HG03378 (cell line): ENCODE results near the gene CAMKK1.

Experiments
- ATAC-seq: cut with Tn5 transposase; IDR thresholded peaks from one replicate; pipeline ENCODE4 v1.9.1; 2021; ENCODE audit warnings: mild to moderate bottlenecking, moderate library complexity; ENCODE audit not compliant: unreplicated experiment

The CAMKK1 gene

GRCh38 chr17:3815122-3815521, 77.7 kb downstream of the CAMKK1 start:
- ATAC-seq, result no peak

GRCh38 chr17:3814361-3814760, 78.5 kb downstream of the CAMKK1 start:
- ATAC-seq, result no peak

- ATAC-seq, result no peak
These were observed 79.7 kb downstream of the CAMKK1 start for GRCh38 chr17:3813171-3813570.

- ATAC-seq, result no peak
These were observed 80.1 kb downstream of the CAMKK1 start for GRCh38 chr17:3812771-3813170.

GRCh38 chr17:3812284-3812683, 80.6 kb downstream of the CAMKK1 start:
- ATAC-seq, result no peak
